Prostate gland (tissue), 2 donors: Measurements from ENCODE around the gene SH3PXD2B. TPM values are rescaled to one million over a fixed set of nuclear protein-coding genes. Genes with fewer than 3 reads are reported as not detected.
"Not testable (repeated sequence)": the region's sequence is repeated elsewhere in the genome, so short reads cannot be mapped to it uniquely, and the experiment has no call there.

ENCODE experiments used
- DNase-seq: peaks from one replicate; pipeline ENCODE4 v3.0.0-alpha.2; 2019; ENCODE audit warnings: low spot score
- H3K27ac ChIP-seq, 2 donors: fragments of 200-600 bp; sonication (generic); 2 replicates each; pipeline ENCODE4 v1.5.1; 2017 to 2019
- H3K27me3 ChIP-seq: fragments of 200-600 bp; sonication (generic); replicated peaks from 2 replicates; pipeline ENCODE4 v1.5.1; 2019; ENCODE audit not compliant: insufficient read depth
- H3K36me3 ChIP-seq, 2 donors: fragments of 200-600 bp; sonication (generic); 1 replicate in 1 of 2; 2 replicates in 1 of 2; pipeline versions ENCODE4 v1.5.1 to v1.8.1; 2017 to 2019
- H3K4me1 ChIP-seq: fragments of 200-600 bp; sonication (generic); replicated peaks from 2 replicates; pipeline ENCODE4 v1.5.1; 2019
- H3K4me3 ChIP-seq, 2 donors: fragments of 200-600 bp; sonication (generic); 2 replicates each; pipeline ENCODE4 v1.5.1; 2017 to 2019
- H3K9me3 ChIP-seq: fragments of 200-600 bp; sonication (generic); 2 replicates; pipeline ENCODE4 v1.5.1; 2017
- POLR2A ChIP-seq: fragments of 450-650 bp; IDR thresholded peaks from one replicate; pipeline ENCODE4 v1.6.1; 2016; ENCODE audit warnings: antibody characterized with exemption, mild to moderate bottlenecking
- POLR2AphosphoS5 ChIP-seq: sonication (generic); formaldehyde crosslinking; IDR thresholded peaks from one replicate; pipeline ENCODE4 v1.6.1; 2017; ENCODE audit warnings: antibody characterized with exemption
- WGBS: methylation state at CpG from one replicate; pipeline ENCODE4 v1.1.5; 2018; 5-methylcytosine and 5-hydroxymethylcytosine counted together
- intact Hi-C: fragments of 100-400 bp; cut with DNase I; formaldehyde crosslinking; loops from one replicate; pipeline ENCODE4 v1.14.2; 2022
- total RNA-seq, 2 donors: library from RNA; depleted of rRNA; stranded (reverse); fragments of >200 nt; gene quantifications; one replicate each; pipeline ENCODE4 v1.1.0, GENCODE V29; 2016
- TF ChIP-seq, protein P1 (sequence below), 4 experiments: fragments of 200-600 bp in 2 of 4; fragments of 450-650 bp in 2 of 4; sonication (generic) in 2 of 4; IDR thresholded peaks; 1 replicate in 3 of 4; 2 replicates in 1 of 4; pipeline ENCODE4 v1.5.1; 2016 to 2019; ENCODE audit warnings: antibody characterized with exemption in 4 of 4, mild to moderate bottlenecking in 2 of 4, moderate library complexity in 2 of 4

SH3PXD2B gene
- total RNA-seq, 2 donors from 2014 or later: 15.8 to 38.0 TPM

DNA sequence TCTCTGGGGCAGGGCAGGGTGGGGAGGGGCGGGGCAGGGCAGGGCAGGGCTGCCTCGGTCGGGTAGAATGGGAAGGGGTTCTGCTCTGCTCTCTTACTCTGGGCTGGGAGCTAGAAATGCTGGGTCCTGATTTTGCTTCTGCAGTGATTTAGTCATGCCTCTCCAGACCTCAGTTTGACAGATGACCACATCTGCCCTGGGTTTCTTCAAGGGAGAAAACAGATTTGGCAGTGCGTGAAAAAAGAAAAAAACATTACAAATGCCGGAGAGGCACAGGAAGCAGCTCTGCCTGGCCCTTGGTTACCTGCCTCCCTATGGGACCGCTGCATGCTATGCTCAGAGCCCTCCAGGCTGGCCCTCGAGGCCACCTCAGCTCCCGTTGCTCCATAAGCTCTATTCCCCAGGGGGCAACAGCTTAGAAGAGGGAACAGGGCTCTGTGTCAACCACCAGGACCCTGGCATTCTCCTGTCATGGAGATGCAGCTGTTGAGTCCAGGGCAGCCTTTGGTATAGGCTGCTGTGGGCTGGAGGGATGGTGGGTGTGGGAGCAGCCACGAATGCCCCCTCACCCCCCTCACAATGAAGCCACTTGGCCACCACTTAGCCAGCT lies 117.5 kb downstream of the SH3PXD2B start:
- Histone ChIP-seq H3K4me1 (no peaks in the 10 kb centered on the region), H3K27ac (no peak overlapping the region), H3K4me3 (no peak overlapping the region), H3K27me3 (no peaks in the 10 kb centered on the region), H3K9me3 (no peaks in the 10 kb centered on the region), H3K36me3 (no peaks in the 10 kb centered on the region)
- no peak for DNase-seq
- intact Hi-C loops: no loop called here
- WGBS: 82% methylated on average over 9 of the region's 9 CpGs
- TF ChIP-seq POLR2AphosphoS5 (no peak), POLR2A (no peak)
- TF ChIP-seq, protein P1, sequence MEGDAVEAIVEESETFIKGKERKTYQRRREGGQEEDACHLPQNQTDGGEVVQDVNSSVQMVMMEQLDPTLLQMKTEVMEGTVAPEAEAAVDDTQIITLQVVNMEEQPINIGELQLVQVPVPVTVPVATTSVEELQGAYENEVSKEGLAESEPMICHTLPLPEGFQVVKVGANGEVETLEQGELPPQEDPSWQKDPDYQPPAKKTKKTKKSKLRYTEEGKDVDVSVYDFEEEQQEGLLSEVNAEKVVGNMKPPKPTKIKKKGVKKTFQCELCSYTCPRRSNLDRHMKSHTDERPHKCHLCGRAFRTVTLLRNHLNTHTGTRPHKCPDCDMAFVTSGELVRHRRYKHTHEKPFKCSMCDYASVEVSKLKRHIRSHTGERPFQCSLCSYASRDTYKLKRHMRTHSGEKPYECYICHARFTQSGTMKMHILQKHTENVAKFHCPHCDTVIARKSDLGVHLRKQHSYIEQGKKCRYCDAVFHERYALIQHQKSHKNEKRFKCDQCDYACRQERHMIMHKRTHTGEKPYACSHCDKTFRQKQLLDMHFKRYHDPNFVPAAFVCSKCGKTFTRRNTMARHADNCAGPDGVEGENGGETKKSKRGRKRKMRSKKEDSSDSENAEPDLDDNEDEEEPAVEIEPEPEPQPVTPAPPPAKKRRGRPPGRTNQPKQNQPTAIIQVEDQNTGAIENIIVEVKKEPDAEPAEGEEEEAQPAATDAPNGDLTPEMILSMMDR (IDR thresholded peaks at IDR 0.05): no peak

- Histone ChIP-seq H3K9me3 (no peaks in the 10 kb centered on the region), H3K27ac (no peak overlapping the region), H3K4me1 (no peaks in the 10 kb centered on the region), H3K4me3 (no peak overlapping the region), H3K36me3 (no peaks in the 10 kb centered on the region), H3K27me3 (no peaks in the 10 kb centered on the region)
- TF ChIP-seq, protein P1 (IDR thresholded peaks at IDR 0.05): no peak
- TF ChIP-seq POLR2AphosphoS5 (no peak), POLR2A (no peak)
- WGBS: 67% methylated on average over 10 of the region's 10 CpGs
- intact Hi-C loops: no loop called here
- no peak for DNase-seq
Observed at GRCh38 chr5:172336264-172336663, 118.1 kb downstream of the SH3PXD2B start.

DNA sequence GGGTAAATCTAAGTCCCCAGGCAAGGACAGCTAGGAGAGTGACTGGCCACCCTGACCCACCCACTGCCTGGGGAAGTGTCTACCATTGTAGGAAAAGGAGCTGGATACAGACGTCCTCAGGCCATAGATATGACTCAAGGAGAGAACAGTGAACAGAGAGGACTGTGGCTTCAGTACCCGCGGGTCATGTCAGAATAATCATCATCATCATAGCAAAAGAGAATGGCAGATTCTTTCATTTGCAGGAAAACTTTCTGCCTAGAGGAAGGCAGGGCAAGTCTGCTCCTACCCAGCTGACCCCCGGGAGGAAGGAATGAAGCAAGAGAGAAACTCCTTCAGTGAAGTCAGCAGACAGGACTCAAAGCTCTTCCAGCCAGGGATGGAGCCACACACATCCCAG lies 118.6 kb downstream of the SH3PXD2B start:
- H3K4me1 ChIP-seq: no peaks in the 10 kb centered on the region
- H3K36me3 ChIP-seq: no peaks in the 10 kb centered on the region
- H3K27me3 ChIP-seq: no peaks in the 10 kb centered on the region
- no peak overlapping the region for H3K4me3 ChIP-seq
- WGBS: 68% methylated on average over 4 of the region's 4 CpGs
- H3K27ac ChIP-seq: no peak overlapping the region
- DNase-seq: no peak
- H3K9me3 ChIP-seq: no peaks in the 10 kb centered on the region
- TF ChIP-seq POLR2A: no peak
- no peak for TF ChIP-seq POLR2AphosphoS5
- TF ChIP-seq, protein P1 (IDR thresholded peaks at IDR 0.05): no peak
- intact Hi-C loops: no loop called here

DNA sequence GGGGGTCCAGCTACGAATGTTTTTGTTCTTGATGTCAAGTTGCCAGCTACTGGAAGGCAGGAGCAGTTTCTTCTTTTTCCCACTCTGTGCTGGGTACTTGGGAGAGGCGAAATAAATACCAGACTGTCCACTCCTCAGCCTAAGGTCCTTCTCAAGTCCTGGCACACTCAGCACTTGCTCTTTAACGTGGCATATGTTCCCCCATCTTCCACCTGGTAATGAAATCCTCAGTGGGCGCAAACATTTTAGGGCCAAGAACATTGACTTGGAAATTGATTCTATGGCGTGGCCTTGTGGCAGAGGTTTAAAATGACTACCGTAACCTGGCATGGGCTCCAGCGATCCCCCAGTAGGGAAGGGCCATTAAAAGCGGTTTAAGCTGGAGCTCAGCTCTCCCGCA lies 119.7 kb downstream of the SH3PXD2B start:
- no peak overlapping the region for H3K4me3 ChIP-seq
- TF ChIP-seq, protein P1 (IDR thresholded peaks at IDR 0.05): no peak
- no peak for TF ChIP-seq POLR2AphosphoS5
- TF ChIP-seq POLR2A: no peak
- 94% methylated on average over 9 of the region's 9 CpGs for WGBS
- H3K9me3 ChIP-seq: no peaks in the 10 kb centered on the region
- no peak for DNase-seq
- H3K4me1 ChIP-seq: no peaks in the 10 kb centered on the region
- no peaks in the 10 kb centered on the region for H3K36me3 ChIP-seq
- intact Hi-C loops: no loop called here
- H3K27me3 ChIP-seq: no peaks in the 10 kb centered on the region
- H3K27ac ChIP-seq: no peak overlapping the region

GRCh38 chr5:172334196-172334595 lies 120.1 kb downstream of the SH3PXD2B start:
- intact Hi-C loops: no loop called here
- 80% methylated on average over 8 of the region's 8 CpGs for WGBS
- H3K27me3 ChIP-seq: no peaks in the 10 kb centered on the region
- H3K9me3 ChIP-seq: no peaks in the 10 kb centered on the region
- no peak for DNase-seq
- TF ChIP-seq, protein P1 (IDR thresholded peaks at IDR 0.05): no peak
- TF ChIP-seq POLR2AphosphoS5 (no peak), POLR2A (no peak)
- H3K4me1 ChIP-seq: no peaks in the 10 kb centered on the region
- no peaks in the 10 kb centered on the region for H3K36me3 ChIP-seq
- no peak overlapping the region for H3K27ac ChIP-seq
- H3K4me3 ChIP-seq: no peak overlapping the region

GRCh38 chr5:172326901-172327300 lies 127.4 kb downstream of the SH3PXD2B start:
- 86% methylated on average over 13 of the region's 13 CpGs for WGBS
- H3K9me3 ChIP-seq, H3K4me3 ChIP-seq, H3K36me3 ChIP-seq, H3K27me3 ChIP-seq, H3K4me1 ChIP-seq, H3K27ac ChIP-seq, intact Hi-C loops, DNase-seq: not testable (repeated sequence)
